Effector memory CD4-positive, alpha-beta T cell (primary cell): Measurements from ENCODE around the gene EIF4E1B.
A peak's percentile ranks its signal among the peaks of the same experiment; 100 is the strongest.
"Not testable (repeated sequence)": the region's sequence is repeated elsewhere in the genome, so short reads cannot be mapped to it uniquely, and the experiment has no call there.

Source experiments
- DNase-seq, 3 donors: peaks; one replicate each; pipeline ENCODE4 v3.0.0-alpha.2; 2020
- H3K27ac ChIP-seq: 2 replicates; pipeline ENCODE4 v1.7.0; 2013; ENCODE audit warnings: mild to moderate bottlenecking, low read length, moderate library complexity; ENCODE audit not compliant: insufficient read depth, poor library complexity, severe bottlenecking
- H3K27me3 ChIP-seq: replicated peaks from 2 replicates; pipeline ENCODE4 v1.7.0; 2013; ENCODE audit warnings: mild to moderate bottlenecking, low read length; ENCODE audit not compliant: insufficient read depth, control insufficient read depth, poor library complexity, severe bottlenecking
- H3K36me3 ChIP-seq: 2 replicates; pipeline ENCODE4 v1.7.0; 2013; ENCODE audit warnings: mild to moderate bottlenecking, low read length, moderate library complexity; ENCODE audit not compliant: control insufficient read depth, insufficient read depth
- H3K4me1 ChIP-seq: 2 replicates; pipeline ENCODE4 v1.7.0; 2013; ENCODE audit warnings: low read length, mild to moderate bottlenecking; ENCODE audit not compliant: control insufficient read depth, insufficient read depth, poor library complexity, severe bottlenecking
- H3K4me3 ChIP-seq: 2 replicates; pipeline ENCODE4 v1.7.0; 2013; ENCODE audit warnings: low read length, low read depth, mild to moderate bottlenecking; ENCODE audit not compliant: insufficient read depth, poor library complexity, severe bottlenecking
- H3K9me3 ChIP-seq: 2 replicates; pipeline ENCODE4 v1.7.0; 2013; ENCODE audit warnings: mild to moderate bottlenecking, low read length, moderate library complexity; ENCODE audit not compliant: control insufficient read depth
- total RNA-seq, 3 donors: gene quantifications; one replicate each; lab custom pipeline; 2026; lab: John Stamatoyannopoulos, UW

EIF4E1B gene, protein sequence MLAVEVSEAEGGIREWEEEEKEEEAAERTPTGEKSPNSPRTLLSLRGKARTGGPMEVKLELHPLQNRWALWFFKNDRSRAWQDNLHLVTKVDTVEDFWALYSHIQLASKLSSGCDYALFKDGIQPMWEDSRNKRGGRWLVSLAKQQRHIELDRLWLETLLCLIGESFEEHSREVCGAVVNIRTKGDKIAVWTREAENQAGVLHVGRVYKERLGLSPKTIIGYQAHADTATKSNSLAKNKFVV
- total RNA-seq: 0 reads per million in 3 donors

GRCh38 chr5:176629853-176630680 is at the start of gene EIF4E1B, which contains the start of gene SNCB:
TSS of gene EIF4E1B (plus strand) at chr5:176630675. CDS start at chr5:176642788, 12,113 bp downstream.
TSS of gene SNCB (minus strand) at chr5:176630534. CDS start at chr5:176629654, 880 bp downstream.
- peak within 1 kb of the TSS; percentile 14 for H3K4me3 ChIP-seq
- peaks cover 40% of the 10 kb centered on the region for H3K27me3 ChIP-seq
- no peaks in the 10 kb centered on the region for H3K36me3 ChIP-seq
- no peaks in the 10 kb centered on the region for H3K9me3 ChIP-seq
- peaks cover 10% of the 10 kb centered on the region for H3K4me1 ChIP-seq
- no peak within 1 kb of the TSS for H3K27ac ChIP-seq
- DNase-seq: no peak

- no peak overlapping the region for H3K4me3 ChIP-seq
- DNase-seq: no peak
Measured at GRCh38 chr5:176581361-176581760, 49.1 kb upstream of the EIF4E1B start.

GRCh38 chr5:176583076-176583475 is 47.4 kb upstream of the EIF4E1B start:
- Histone ChIP-seq H3K4me3 (no peak overlapping the region), H3K36me3 (no peaks in the 10 kb centered on the region), H3K4me1 (no peaks in the 10 kb centered on the region), H3K9me3 (peaks cover 8% of the 10 kb centered on the region), H3K27me3 (no peaks in the 10 kb centered on the region), H3K27ac (no peak overlapping the region)
- DNase-seq: no peak

More at GRCh38 chr5:176581361-176581760, 49.1 kb upstream of the EIF4E1B start:
- H3K9me3 ChIP-seq: peaks cover 8% of the 10 kb centered on the region
- H3K27ac ChIP-seq: no peak overlapping the region
- H3K4me1 ChIP-seq: no peaks in the 10 kb centered on the region
- no peaks in the 10 kb centered on the region for H3K36me3 ChIP-seq
- no peaks in the 10 kb centered on the region for H3K27me3 ChIP-seq

DNA sequence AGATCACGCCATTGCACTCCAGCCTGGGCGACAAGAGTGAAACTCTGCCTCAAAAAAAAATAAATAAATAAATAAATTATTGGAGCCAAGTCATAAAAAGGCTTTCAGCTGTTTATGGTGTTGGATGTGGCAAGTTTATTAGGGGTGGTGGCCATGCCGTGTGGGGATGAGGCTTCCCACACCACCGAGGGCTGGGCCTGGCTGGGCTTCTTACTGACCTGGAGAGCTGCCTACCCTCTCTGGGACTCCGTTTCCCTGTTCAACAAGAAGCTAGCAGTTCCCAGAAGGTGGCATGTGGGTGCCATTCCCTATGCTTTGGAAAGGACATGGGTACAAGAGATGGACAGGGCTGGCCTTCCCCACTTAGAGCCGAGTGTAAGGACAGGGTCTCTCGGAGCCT is 43.1 kb upstream of the EIF4E1B start:
- H3K9me3 ChIP-seq: peaks cover 8% of the 10 kb centered on the region
- H3K4me3 ChIP-seq: no peak overlapping the region

GRCh38 chr5:176588297-176588696 is 42.2 kb upstream of the EIF4E1B start:
- no peak for DNase-seq
- Histone ChIP-seq H3K27me3 (no peaks in the 10 kb centered on the region), H3K27ac (no peak overlapping the region), H3K4me1 (no peaks in the 10 kb centered on the region), H3K9me3 (peaks cover 8% of the 10 kb centered on the region), H3K4me3 (no peak overlapping the region), H3K36me3 (no peaks in the 10 kb centered on the region)

More for the DNA sequence above, 43.1 kb upstream of the EIF4E1B start:
- H3K27ac ChIP-seq: no peak overlapping the region
- DNase-seq: no peak
- no peaks in the 10 kb centered on the region for H3K27me3 ChIP-seq
- H3K4me1 ChIP-seq: no peaks in the 10 kb centered on the region
- no peaks in the 10 kb centered on the region for H3K36me3 ChIP-seq

- DNase-seq: no peak
- Histone ChIP-seq H3K9me3 (peaks cover 8% of the 10 kb centered on the region), H3K27ac (no peak overlapping the region), H3K27me3 (no peaks in the 10 kb centered on the region), H3K4me3 (no peak overlapping the region), H3K4me1 (no peaks in the 10 kb centered on the region), H3K36me3 (no peaks in the 10 kb centered on the region)
Measured at GRCh38 chr5:176589039-176589769, 41.3 kb upstream of the EIF4E1B start.

DNA sequence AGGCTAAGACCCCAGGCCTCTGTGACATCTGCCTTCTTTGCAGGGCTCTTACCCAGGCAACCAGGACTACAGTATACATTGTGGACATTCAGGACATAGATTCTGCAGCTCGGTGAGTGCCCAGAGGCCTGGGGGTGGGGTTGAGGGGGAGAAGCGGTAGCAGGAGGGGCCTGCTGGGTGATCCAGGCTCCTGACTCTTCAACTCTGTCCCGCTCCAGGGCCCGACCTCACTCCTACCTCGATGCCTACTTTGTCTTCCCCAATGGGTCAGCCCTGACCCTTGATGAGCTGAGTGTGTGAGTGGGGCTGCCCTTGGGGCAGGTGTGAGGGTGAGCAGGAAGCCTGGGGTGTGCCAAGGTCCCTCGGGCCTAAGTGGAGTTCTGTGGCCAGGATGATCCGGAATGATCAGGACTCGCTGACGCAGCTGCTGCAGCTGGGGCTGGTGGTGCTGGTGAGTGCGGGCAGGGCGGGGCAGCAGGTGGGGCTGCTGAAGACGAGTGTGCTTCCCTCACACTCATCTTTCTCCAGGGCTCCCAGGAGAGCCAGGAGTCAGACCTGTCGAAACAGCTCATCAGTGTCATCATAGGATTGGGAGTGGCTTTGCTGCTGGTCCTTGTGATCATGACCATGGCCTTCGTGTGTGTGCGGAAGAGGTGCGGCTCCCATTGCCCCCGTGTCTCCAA is 40.3 kb upstream of the EIF4E1B start:
- H3K9me3 ChIP-seq: peaks cover 4% of the 10 kb centered on the region
- H3K27ac ChIP-seq: no peak overlapping the region
- no peaks in the 10 kb centered on the region for H3K36me3 ChIP-seq
- no peaks in the 10 kb centered on the region for H3K27me3 ChIP-seq
- no peak for DNase-seq
- H3K4me1 ChIP-seq: no peaks in the 10 kb centered on the region
- H3K4me3 ChIP-seq: no peak overlapping the region

DNA sequence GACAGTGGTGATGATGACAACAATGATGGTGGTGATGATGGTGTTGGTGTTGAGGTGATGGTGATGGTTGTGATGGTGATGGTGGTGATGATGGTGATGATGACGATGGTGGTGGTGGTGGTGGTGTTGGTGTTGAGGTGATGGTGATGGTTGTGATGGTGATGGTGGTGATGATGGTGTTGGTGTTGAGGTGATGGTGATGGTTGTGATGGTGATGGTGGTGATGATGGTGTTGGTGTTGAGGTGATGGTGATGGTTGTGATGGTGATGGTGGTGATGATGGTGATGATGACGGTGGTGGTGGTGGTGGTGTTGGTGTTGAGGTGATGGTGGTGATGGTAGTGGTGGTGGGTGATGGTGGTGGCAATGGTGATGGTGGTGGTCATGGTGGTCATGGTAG is 38.8 kb upstream of the EIF4E1B start:
- not testable (repeated sequence) for H3K9me3 ChIP-seq, H3K27ac ChIP-seq, H3K4me3 ChIP-seq, H3K4me1 ChIP-seq, DNase-seq, H3K27me3 ChIP-seq, H3K36me3 ChIP-seq

GRCh38 chr5:176592573-176592972 is 37.9 kb upstream of the EIF4E1B start:
- Histone ChIP-seq H3K27ac (no peak overlapping the region), H3K27me3 (no peaks in the 10 kb centered on the region), H3K9me3 (no peaks in the 10 kb centered on the region), H3K4me3 (no peak overlapping the region), H3K4me1 (peaks cover 2% of the 10 kb centered on the region), H3K36me3 (no peaks in the 10 kb centered on the region)
- no peak for DNase-seq
